Progenitor cell of endocrine pancreas (in vitro differentiated cells): ENCODE results near the gene SLC27A5. TPM values are rescaled to one million over a fixed set of nuclear protein-coding genes. Genes with fewer than 3 reads are reported as not detected.
A peak's percentile ranks its signal among the peaks of the same experiment; 100 is the strongest.

Source experiments
- DNase-seq: peaks from one replicate; pipeline ENCODE4 v3.0.0; 2021; ENCODE audit warnings: low spot score; ENCODE audit not compliant: unreplicated experiment
- H3K27ac Mint-ChIP-seq: 2 replicates; pipeline ENCODE4 v1.8.0; 2021; ENCODE audit warnings: mild to moderate bottlenecking, moderate library complexity, mixed read lengths
- H3K27me3 Mint-ChIP-seq: 2 replicates; pipeline ENCODE4 v1.8.0; 2021; ENCODE audit warnings: mixed read lengths
- H3K36me3 Mint-ChIP-seq: 2 replicates; pipeline ENCODE4 v1.8.0; 2022; ENCODE audit warnings: mixed read lengths; ENCODE audit not compliant: insufficient read depth
- H3K4me1 Mint-ChIP-seq: 2 replicates; pipeline ENCODE4 v1.8.0; 2021; ENCODE audit warnings: low read depth, mixed read lengths
- H3K4me3 Mint-ChIP-seq: 2 replicates; pipeline ENCODE4 v1.8.0; 2021; ENCODE audit warnings: low read depth, mild to moderate bottlenecking, moderate library complexity, mixed read lengths
- H3K9me3 Mint-ChIP-seq: 2 replicates; pipeline ENCODE4 v1.8.0; 2021; ENCODE audit warnings: low read depth, mixed read lengths
- total RNA-seq: library from RNA; stranded (reverse); gene quantifications from 2 replicates; pipeline ENCODE4 v1.2.1, GENCODE V29; 2021
- TF ChIP-seq, protein P1 (sequence below): fragments of 200-600 bp; sonication (generic); IDR thresholded peaks from one replicate; pipeline ENCODE4 v1.5.0; 2021; ENCODE audit warnings: antibody characterized with exemption, mild to moderate bottlenecking; ENCODE audit not compliant: unreplicated experiment

The SLC27A5 gene
- total RNA-seq, 1 donor from 2014 or later: 9.9 TPM

DNA sequence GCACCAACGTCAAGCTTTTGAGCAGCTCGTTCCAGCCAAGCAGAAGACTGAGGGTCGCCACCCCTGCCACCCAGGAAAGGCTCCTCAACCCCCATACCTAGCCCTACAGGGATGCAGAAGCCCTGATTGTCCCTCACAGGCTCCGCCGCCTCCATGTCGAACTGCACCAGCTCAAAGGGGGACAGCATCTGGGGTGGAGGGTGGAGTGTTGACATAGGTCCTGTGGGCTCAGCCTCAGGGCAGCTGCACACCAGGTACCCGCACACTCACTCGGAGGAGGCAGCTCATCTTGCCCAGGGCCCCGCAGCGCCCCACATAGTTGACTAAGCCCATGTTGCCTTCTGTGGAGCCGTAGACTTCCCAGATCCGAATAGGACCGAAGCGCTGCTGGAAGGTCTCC, 11.6 kb downstream of the SLC27A5 start:
- TF ChIP-seq, protein P1, sequence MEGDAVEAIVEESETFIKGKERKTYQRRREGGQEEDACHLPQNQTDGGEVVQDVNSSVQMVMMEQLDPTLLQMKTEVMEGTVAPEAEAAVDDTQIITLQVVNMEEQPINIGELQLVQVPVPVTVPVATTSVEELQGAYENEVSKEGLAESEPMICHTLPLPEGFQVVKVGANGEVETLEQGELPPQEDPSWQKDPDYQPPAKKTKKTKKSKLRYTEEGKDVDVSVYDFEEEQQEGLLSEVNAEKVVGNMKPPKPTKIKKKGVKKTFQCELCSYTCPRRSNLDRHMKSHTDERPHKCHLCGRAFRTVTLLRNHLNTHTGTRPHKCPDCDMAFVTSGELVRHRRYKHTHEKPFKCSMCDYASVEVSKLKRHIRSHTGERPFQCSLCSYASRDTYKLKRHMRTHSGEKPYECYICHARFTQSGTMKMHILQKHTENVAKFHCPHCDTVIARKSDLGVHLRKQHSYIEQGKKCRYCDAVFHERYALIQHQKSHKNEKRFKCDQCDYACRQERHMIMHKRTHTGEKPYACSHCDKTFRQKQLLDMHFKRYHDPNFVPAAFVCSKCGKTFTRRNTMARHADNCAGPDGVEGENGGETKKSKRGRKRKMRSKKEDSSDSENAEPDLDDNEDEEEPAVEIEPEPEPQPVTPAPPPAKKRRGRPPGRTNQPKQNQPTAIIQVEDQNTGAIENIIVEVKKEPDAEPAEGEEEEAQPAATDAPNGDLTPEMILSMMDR: no peak
- H3K9me3 Mint-ChIP-seq: peaks cover 8% of the 10 kb centered on the region
- no peaks in the 10 kb centered on the region for H3K27me3 Mint-ChIP-seq
- H3K27ac Mint-ChIP-seq: no peak overlapping the region
- peaks cover 3% of the 10 kb centered on the region for H3K36me3 Mint-ChIP-seq
- DNase-seq: no peak
- H3K4me3 Mint-ChIP-seq: peak overlapping the region; percentile 88
- H3K4me1 Mint-ChIP-seq: peaks cover 8% of the 10 kb centered on the region

DNA sequence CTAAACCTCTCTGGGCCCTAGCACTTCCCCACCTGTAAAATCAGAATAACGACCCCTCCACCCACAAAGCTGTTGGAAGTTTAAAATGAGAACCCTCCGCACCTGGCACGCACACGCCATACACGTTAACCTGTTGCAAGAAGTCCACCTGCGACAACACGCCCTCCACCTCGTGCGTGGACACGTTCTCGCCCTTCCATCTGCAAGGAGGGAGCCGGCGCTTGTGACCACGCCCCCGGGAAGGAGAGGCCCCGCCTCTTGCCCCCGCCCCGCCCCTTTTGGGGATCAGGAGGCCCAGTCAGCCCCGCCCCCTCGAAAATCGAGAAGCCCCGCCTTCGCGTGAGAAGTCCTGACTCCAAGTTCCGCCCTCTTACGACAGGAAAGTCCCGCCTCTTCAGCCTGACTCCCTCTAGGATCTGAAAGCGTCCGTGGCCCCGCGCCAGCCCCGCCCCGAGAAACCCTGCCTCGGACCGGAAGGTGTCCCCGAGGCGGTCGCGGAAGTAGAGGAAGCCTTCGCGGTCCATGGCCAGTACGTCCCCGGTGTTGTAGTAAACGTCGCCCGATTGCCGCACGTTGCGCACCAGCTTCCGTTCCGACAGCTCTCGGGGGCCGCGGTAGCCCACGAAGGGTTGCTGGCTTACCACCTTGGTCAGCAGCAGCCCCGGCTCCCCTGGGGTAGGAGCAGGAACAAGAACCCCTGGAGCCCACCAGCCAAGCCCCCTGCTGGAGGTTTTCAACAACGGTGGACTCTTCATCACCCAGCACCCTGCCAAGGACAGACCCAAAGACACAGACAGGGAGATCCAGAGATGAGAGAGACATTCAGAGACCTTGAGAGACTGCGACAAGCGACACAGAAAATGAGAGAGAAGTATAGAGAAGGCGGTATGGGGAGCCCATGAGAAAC, 12.5 kb downstream of the SLC27A5 start:
- H3K9me3 Mint-ChIP-seq: peaks cover 8% of the 10 kb centered on the region
- H3K36me3 Mint-ChIP-seq: peaks cover 3% of the 10 kb centered on the region
- no peaks in the 10 kb centered on the region for H3K27me3 Mint-ChIP-seq
- DNase-seq: peak; percentile 99
- TF ChIP-seq, protein P1: peak; percentile 50
- H3K4me3 Mint-ChIP-seq: peak overlapping the region; percentile 88
- peaks cover 8% of the 10 kb centered on the region for H3K4me1 Mint-ChIP-seq
- peak overlapping the region; percentile 92 for H3K27ac Mint-ChIP-seq

DNA sequence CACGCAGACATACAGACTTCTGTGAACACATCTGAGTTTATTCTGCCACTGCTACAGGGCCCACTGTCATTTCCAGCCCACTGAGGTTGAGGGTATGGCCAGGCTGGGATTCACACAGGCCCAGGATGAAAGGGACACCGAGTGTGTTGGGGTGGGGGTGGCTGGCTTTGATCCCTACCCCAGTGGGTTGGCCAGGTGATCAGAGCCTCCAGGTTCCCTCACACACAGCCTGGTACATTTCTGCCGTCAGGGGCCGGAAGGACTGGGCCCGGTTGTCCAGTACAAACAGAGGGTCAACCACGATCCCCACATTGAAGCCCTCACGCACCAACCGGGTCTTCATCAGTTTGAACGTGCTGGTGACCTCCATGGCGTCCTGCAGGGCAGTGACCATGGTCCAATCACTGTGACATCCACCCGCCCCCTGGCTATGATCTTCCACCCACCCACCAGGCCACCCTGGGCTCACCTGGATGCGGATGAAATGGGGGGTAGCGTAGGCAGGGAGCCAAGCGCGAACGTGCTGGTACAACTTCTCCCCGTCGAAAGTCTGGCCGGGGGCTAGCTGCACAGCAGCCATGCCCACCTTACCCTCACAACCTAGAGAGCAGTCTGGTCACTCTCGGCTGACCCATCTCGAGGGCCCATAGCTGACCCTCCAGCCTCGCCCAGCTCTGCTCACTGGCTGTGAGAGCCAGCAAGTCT, 13.3 kb downstream of the SLC27A5 start:
- Mint-ChIP-seq H3K9me3 (peaks cover 8% of the 10 kb centered on the region), H3K27ac (no peak overlapping the region), H3K36me3 (peaks cover 3% of the 10 kb centered on the region), H3K4me3 (peak overlapping the region; percentile 88), H3K4me1 (peaks cover 8% of the 10 kb centered on the region), H3K27me3 (no peaks in the 10 kb centered on the region)
- DNase-seq: no peak
- TF ChIP-seq, protein P1: no peak

DNA sequence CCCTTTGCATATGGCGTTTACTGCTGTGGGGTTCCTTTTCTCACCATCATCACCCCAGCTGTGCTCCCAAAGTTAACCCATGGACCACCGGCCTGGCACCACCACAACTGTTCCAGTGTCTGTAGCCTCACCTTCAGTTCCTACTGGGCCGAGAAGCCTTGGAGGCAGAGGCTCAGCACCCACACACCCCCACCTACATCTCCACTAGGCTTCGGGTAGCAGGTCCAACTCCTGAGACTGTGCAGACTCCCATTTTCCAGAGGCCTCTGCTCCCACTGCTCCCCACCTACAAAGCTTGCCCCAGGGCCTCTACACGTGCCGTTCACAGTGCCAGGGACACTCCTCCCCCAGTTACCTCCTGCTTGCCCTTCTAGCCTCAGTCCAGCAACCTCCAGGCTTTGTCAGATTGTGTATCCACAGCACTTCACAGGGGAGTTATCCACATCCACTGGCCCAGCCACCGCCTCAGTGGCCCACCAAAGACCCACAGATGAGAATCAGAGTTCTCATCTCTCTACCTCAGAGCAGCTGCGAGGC, 14.1 kb downstream of the SLC27A5 start:
- Mint-ChIP-seq H3K27me3 (no peaks in the 10 kb centered on the region), H3K4me1 (peaks cover 8% of the 10 kb centered on the region), H3K4me3 (no peak overlapping the region), H3K36me3 (peaks cover 3% of the 10 kb centered on the region), H3K9me3 (peaks cover 8% of the 10 kb centered on the region), H3K27ac (no peak overlapping the region)
- DNase-seq: no peak
- TF ChIP-seq, protein P1: no peak

DNA sequence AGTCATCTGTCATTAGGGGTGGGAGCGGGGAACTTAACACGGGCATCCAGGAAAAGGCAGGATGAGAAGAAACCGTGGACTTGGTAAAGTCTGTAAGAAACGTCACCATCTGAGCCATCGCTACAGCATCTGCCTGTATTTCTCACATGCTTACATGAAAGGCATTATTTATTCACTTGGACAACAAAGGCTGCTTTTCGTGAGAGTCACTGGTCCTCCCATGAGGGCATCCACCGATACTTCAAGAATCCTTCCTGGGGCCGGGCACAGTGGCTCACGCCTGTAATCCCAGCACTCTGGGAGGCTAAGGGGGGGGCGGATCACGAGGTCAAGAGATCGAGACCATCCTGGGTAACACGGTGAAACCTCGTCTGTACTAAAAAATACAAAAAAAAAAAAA, 19.5 kb downstream of the SLC27A5 start:
- H3K27me3 Mint-ChIP-seq: no peaks in the 10 kb centered on the region
- no peaks in the 10 kb centered on the region for H3K36me3 Mint-ChIP-seq
- no peak overlapping the region for H3K27ac Mint-ChIP-seq
- no peaks in the 10 kb centered on the region for H3K9me3 Mint-ChIP-seq
- H3K4me1 Mint-ChIP-seq: no peaks in the 10 kb centered on the region
- DNase-seq: no peak
- no peak overlapping the region for H3K4me3 Mint-ChIP-seq
- TF ChIP-seq, protein P1: no peak
